Trophoblast cell (in vitro differentiated cells and primary cell): ENCODE data around the gene LGALSL.
A peak's percentile ranks its signal among the peaks of the same experiment; 100 is the strongest.

Experiments
- DNase-seq, 2 donors: peaks; one replicate each; pipeline ENCODE4 v3.0.0-alpha.2; 2016
- H2AFZ ChIP-seq: 2 replicates; pipeline ENCODE4 v1.6.1; 2013; ENCODE audit warnings: low read length, moderate library complexity, mild to moderate bottlenecking; ENCODE audit not compliant: insufficient read depth, poor library complexity
- H2AK5ac ChIP-seq: 2 replicates; pipeline ENCODE4 v1.6.1; 2013; ENCODE audit warnings: mild to moderate bottlenecking, low read length
- H2BK120ac ChIP-seq: 2 replicates; pipeline ENCODE4 v1.6.1; 2013; ENCODE audit warnings: low read length, mild to moderate bottlenecking, moderate library complexity; ENCODE audit not compliant: insufficient read depth, poor library complexity
- H2BK12ac ChIP-seq: 2 replicates; pipeline ENCODE4 v1.6.1; 2013; ENCODE audit warnings: mild to moderate bottlenecking, low read length, moderate library complexity
- H2BK5ac ChIP-seq: 2 replicates; pipeline ENCODE4 v1.6.1; 2013; ENCODE audit warnings: low read length, low read depth, moderate library complexity, mild to moderate bottlenecking; ENCODE audit not compliant: poor library complexity
- H3K14ac ChIP-seq: 2 replicates; pipeline ENCODE4 v1.6.1; 2013; ENCODE audit warnings: mild to moderate bottlenecking, low read length
- H3K18ac ChIP-seq: 2 replicates; pipeline ENCODE4 v1.6.1; 2013; ENCODE audit warnings: mild to moderate bottlenecking, low read length
- H3K23ac ChIP-seq: 2 replicates; pipeline ENCODE4 v1.6.1; 2013; ENCODE audit warnings: low read length
- H3K27ac ChIP-seq: 2 replicates; pipeline ENCODE4 v1.5.1; 2013; ENCODE audit warnings: low read depth, mild to moderate bottlenecking, inconsistent platforms, low read length, moderate library complexity
- H3K27me3 ChIP-seq: 2 replicates; pipeline ENCODE4 v1.6.1; 2013; ENCODE audit warnings: inconsistent platforms, mild to moderate bottlenecking, low read length, moderate library complexity; ENCODE audit not compliant: insufficient read depth
- H3K36me3 ChIP-seq, 2 experiments: 1 replicate in 1 of 2; 2 replicates in 1 of 2; pipeline ENCODE4 v1.6.1; 2013; ENCODE audit warnings: low read length in 2 of 2, mild to moderate bottlenecking in 2 of 2, moderate library complexity in 1 of 2; ENCODE audit not compliant: insufficient read depth in 2 of 2, control insufficient read depth in 1 of 2
- H3K4ac ChIP-seq: 2 replicates; pipeline ENCODE4 v1.6.1; 2013; ENCODE audit warnings: low read depth, mild to moderate bottlenecking, low read length, moderate library complexity
- H3K4me1 ChIP-seq, 2 experiments: 1 replicate in 1 of 2; 2 replicates in 1 of 2; pipeline ENCODE4 v1.6.1; 2013; ENCODE audit warnings: low read length in 2 of 2, mild to moderate bottlenecking in 2 of 2, moderate library complexity in 1 of 2; ENCODE audit not compliant: insufficient read depth in 2 of 2, control insufficient read depth in 1 of 2
- H3K4me2 ChIP-seq: 2 replicates; pipeline ENCODE4 v1.6.1; 2013; ENCODE audit warnings: inconsistent platforms, mild to moderate bottlenecking, low read length, moderate library complexity
- H3K4me3 ChIP-seq: 2 replicates; pipeline ENCODE4 v1.5.1; 2013; ENCODE audit warnings: mild to moderate bottlenecking, low read depth, low read length, inconsistent platforms
- H3K79me1 ChIP-seq: one replicate; pipeline ENCODE4 v1.6.1; 2013; ENCODE audit warnings: low read length
- H3K79me2 ChIP-seq: 2 replicates; pipeline ENCODE4 v1.6.1; 2013; ENCODE audit warnings: low read length, mild to moderate bottlenecking; ENCODE audit not compliant: control insufficient read depth, insufficient read depth, poor library complexity
- H3K9ac ChIP-seq: 2 replicates; pipeline ENCODE4 v1.6.1; 2013; ENCODE audit warnings: mild to moderate bottlenecking, low read length
- H3K9me3 ChIP-seq: 2 replicates; pipeline ENCODE4 v1.6.1; 2013; ENCODE audit warnings: low read depth, mild to moderate bottlenecking, control low read depth, inconsistent platforms, low read length; ENCODE audit not compliant: insufficient read depth
- H4K12ac ChIP-seq: 2 replicates; pipeline ENCODE4 v1.6.1; 2013; ENCODE audit warnings: low read depth, mild to moderate bottlenecking, low read length, moderate library complexity
- H4K8ac ChIP-seq: 2 replicates; pipeline ENCODE4 v1.6.1; 2013; ENCODE audit warnings: low read depth, mild to moderate bottlenecking, low read length, moderate library complexity
- H4K91ac ChIP-seq: one replicate; pipeline ENCODE4 v1.6.1; 2013; ENCODE audit warnings: low read depth, mild to moderate bottlenecking, low read length, moderate library complexity
- WGBS: extraction: QIAGEN DNeasy Blood & Tissue Kit; methylation state at CpG from one replicate; pipeline ENCODE4 v1.1.7; 2013; ENCODE audit warnings: missing lambda C conversion rate; ENCODE audit not compliant: insufficient read length, insufficient coverage; ENCODE audit errors: extremely low coverage; 5-methylcytosine and 5-hydroxymethylcytosine counted together

Gene LGALSL

GRCh38 chr2:64448041-64448426, 5.9 kb upstream of the LGALSL start:
- no peak overlapping the region for H3K4me3 ChIP-seq
- WGBS = no CpG with 5 or more reads among the region's 7 CpGs
- no peak overlapping the region for H3K27ac ChIP-seq
- no peak for DNase-seq
- no peak overlapping the region for H2AFZ ChIP-seq
- no peaks in the 10 kb centered on the region for H3K27me3 ChIP-seq
- H3K4ac ChIP-seq = no peak overlapping the region
- H3K4me1 ChIP-seq = no peaks in the 10 kb centered on the region
- H3K18ac ChIP-seq = no peak overlapping the region
- no peak overlapping the region for H3K23ac ChIP-seq
- no peak overlapping the region for H3K9ac ChIP-seq
- no peak overlapping the region for H2BK12ac ChIP-seq
- no peaks in the 10 kb centered on the region for H3K9me3 ChIP-seq
- no peak overlapping the region for H2BK5ac ChIP-seq
- no peak overlapping the region for H3K14ac ChIP-seq
- no peak overlapping the region for H3K4me2 ChIP-seq
- H3K36me3 ChIP-seq = no peaks in the 10 kb centered on the region
- H2AK5ac ChIP-seq = no peak overlapping the region
- no peak overlapping the region for H2BK120ac ChIP-seq
- H4K12ac ChIP-seq = no peak overlapping the region
- H3K79me2 ChIP-seq = no peaks in the 10 kb centered on the region
- H4K91ac ChIP-seq = no peak overlapping the region
- no peak overlapping the region for H4K8ac ChIP-seq
- no peaks in the 10 kb centered on the region for H3K79me1 ChIP-seq

- Histone ChIP-seq H4K12ac (no peak overlapping the region), H2BK120ac (no peak overlapping the region), H3K18ac (no peak overlapping the region), H4K8ac (no peak overlapping the region), H2BK12ac (no peak overlapping the region), H4K91ac (no peak overlapping the region), H2BK5ac (no peak overlapping the region), H3K4me1 (peaks cover 0 to 8% of the 10 kb centered on the region in 2 experiments), H3K4me2 (no peak overlapping the region), H3K27ac (no peak overlapping the region), H3K4ac (no peak overlapping the region), H3K27me3 (no peaks in the 10 kb centered on the region), H2AFZ (no peak overlapping the region), H3K9me3 (no peaks in the 10 kb centered on the region), H3K14ac (no peak overlapping the region), H3K79me1 (peaks cover 12% of the 10 kb centered on the region), H3K36me3 (no peaks in the 10 kb centered on the region), H3K23ac (no peak overlapping the region), H3K4me3 (no peak overlapping the region), H3K9ac (no peak overlapping the region), H2AK5ac (no peak overlapping the region), H3K79me2 (peaks cover 8% of the 10 kb centered on the region)
- no peak for DNase-seq
- 100% methylated on average over 1 of the region's 2 CpGs for WGBS
Observed at GRCh38 chr2:64451051-64451450, 2.9 kb upstream of the LGALSL start.

- H2BK5ac ChIP-seq = peak overlapping the region; percentile 73
- H3K4ac ChIP-seq = peak overlapping the region; percentile 87
- H2AFZ ChIP-seq = peak overlapping the region; percentile 99
- DNase-seq = peak; percentile 40 to 54
- no peak overlapping the region for H2AK5ac ChIP-seq
- peak overlapping the region; percentile 96 for H3K4me3 ChIP-seq
- H3K23ac ChIP-seq = no peak overlapping the region
- peaks cover 0 to 8% of the 10 kb centered on the region in 2 experiments for H3K4me1 ChIP-seq
- H3K79me2 ChIP-seq = peaks cover 8% of the 10 kb centered on the region
- peak overlapping the region; percentile 96 for H2BK120ac ChIP-seq
- H3K18ac ChIP-seq = peak overlapping the region; percentile 95
- no CpG with 5 or more reads among the region's 103 CpGs for WGBS
- peak overlapping the region; percentile 88 for H4K12ac ChIP-seq
- no peaks in the 10 kb centered on the region for H3K9me3 ChIP-seq
- peaks cover 12% of the 10 kb centered on the region for H3K79me1 ChIP-seq
- no peaks in the 10 kb centered on the region for H3K27me3 ChIP-seq
- peak overlapping the region; percentile 90 for H3K9ac ChIP-seq
- peak overlapping the region; percentile 86 for H4K91ac ChIP-seq
- H3K4me2 ChIP-seq = peak overlapping the region; percentile 82
- peaks cover 3 to 6% of the 10 kb centered on the region in 2 experiments for H3K36me3 ChIP-seq
- peak overlapping the region; percentile 77 for H4K8ac ChIP-seq
- peak overlapping the region; percentile 76 for H3K14ac ChIP-seq
- H3K27ac ChIP-seq = peak overlapping the region; percentile 89
- H2BK12ac ChIP-seq = peak overlapping the region; percentile 15
Observed at GRCh38 chr2:64454386-64455332, 697 bp downstream of the LGALSL start.

GRCh38 chr2:64455545-64455944, 1.6 kb downstream of the LGALSL start:
- Histone ChIP-seq H3K4me2 (no peak overlapping the region), H3K23ac (no peak overlapping the region), H3K9me3 (no peaks in the 10 kb centered on the region), H3K4me3 (no peak overlapping the region), H4K12ac (no peak overlapping the region), H3K27ac (no peak overlapping the region), H4K8ac (no peak overlapping the region), H3K18ac (no peak overlapping the region), H4K91ac (no peak overlapping the region), H2AK5ac (no peak overlapping the region), H2AFZ (no peak overlapping the region), H3K79me1 (peaks cover 12% of the 10 kb centered on the region), H2BK120ac (no peak overlapping the region), H2BK5ac (no peak overlapping the region), H3K14ac (no peak overlapping the region), H2BK12ac (no peak overlapping the region), H3K79me2 (peaks cover 8% of the 10 kb centered on the region), H3K4me1 (peaks cover 0 to 8% of the 10 kb centered on the region in 2 experiments), H3K9ac (no peak overlapping the region), H3K27me3 (no peaks in the 10 kb centered on the region), H3K4ac (no peak overlapping the region), H3K36me3 (peaks cover 3 to 6% of the 10 kb centered on the region in 2 experiments)
- no CpG with 5 or more reads among the region's 2 CpGs for WGBS
- no peak for DNase-seq
